Fibroblast of the conjunctiva (primary cell): ENCODE data around the gene ANAPC5.
"Not testable (repeated sequence)": the region's sequence is repeated elsewhere in the genome, so short reads cannot be mapped to it uniquely, and the experiment has no call there.

Experiments used
- DNase-seq: peaks from one replicate; pipeline ENCODE4 v3.0.0-alpha.2; 2010; ENCODE audit warnings: low read depth

Gene ANAPC5, protein sequence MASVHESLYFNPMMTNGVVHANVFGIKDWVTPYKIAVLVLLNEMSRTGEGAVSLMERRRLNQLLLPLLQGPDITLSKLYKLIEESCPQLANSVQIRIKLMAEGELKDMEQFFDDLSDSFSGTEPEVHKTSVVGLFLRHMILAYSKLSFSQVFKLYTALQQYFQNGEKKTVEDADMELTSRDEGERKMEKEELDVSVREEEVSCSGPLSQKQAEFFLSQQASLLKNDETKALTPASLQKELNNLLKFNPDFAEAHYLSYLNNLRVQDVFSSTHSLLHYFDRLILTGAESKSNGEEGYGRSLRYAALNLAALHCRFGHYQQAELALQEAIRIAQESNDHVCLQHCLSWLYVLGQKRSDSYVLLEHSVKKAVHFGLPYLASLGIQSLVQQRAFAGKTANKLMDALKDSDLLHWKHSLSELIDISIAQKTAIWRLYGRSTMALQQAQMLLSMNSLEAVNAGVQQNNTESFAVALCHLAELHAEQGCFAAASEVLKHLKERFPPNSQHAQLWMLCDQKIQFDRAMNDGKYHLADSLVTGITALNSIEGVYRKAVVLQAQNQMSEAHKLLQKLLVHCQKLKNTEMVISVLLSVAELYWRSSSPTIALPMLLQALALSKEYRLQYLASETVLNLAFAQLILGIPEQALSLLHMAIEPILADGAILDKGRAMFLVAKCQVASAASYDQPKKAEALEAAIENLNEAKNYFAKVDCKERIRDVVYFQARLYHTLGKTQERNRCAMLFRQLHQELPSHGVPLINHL

DNA sequence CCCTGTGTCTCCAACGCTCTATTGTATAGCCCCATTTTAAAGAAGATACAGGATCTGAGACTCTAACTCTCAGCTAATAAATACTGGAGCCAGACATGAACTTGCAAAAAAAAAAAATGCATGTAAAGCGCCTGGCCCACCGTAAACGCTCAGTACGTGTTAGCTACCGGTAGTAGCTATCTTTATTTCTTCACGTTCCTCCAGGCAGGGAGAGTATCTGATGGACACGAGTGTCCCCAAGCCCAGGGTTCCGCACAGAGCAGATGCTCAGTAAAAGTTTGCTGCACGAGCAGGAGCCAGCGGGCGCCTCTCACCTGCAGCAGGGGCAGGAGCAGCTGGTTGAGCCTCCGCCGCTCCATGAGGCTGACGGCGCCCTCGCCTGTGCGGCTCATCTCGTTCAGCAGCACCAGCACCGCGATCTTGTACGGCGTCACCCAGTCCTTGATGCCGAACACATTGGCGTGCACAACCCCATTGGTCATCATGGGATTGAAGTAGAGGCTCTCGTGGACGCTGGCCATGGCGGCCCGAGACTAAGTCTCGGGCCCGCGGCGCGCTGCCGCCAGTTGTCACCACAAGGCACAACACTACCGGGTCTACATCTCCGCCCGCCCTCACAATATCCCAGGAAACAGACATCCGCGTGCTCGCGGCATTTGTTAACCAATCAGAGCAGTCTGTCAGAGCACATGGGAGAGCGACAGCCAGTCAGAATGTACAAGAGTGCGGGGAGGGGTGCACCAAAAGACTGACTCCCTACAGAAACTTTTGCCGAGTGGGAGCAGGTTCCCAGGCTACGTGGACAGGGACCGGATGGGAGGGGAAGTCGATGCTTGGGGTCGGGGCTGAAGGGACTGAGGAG, at the start of gene ANAPC5:
Gene ANAPC5, minus strand, starts transcription at position 592 of the 862 bp plus-strand sequence. Its CDS starts 71 bp downstream, at position 521.
- peak; percentile 98 for DNase-seq

DNA sequence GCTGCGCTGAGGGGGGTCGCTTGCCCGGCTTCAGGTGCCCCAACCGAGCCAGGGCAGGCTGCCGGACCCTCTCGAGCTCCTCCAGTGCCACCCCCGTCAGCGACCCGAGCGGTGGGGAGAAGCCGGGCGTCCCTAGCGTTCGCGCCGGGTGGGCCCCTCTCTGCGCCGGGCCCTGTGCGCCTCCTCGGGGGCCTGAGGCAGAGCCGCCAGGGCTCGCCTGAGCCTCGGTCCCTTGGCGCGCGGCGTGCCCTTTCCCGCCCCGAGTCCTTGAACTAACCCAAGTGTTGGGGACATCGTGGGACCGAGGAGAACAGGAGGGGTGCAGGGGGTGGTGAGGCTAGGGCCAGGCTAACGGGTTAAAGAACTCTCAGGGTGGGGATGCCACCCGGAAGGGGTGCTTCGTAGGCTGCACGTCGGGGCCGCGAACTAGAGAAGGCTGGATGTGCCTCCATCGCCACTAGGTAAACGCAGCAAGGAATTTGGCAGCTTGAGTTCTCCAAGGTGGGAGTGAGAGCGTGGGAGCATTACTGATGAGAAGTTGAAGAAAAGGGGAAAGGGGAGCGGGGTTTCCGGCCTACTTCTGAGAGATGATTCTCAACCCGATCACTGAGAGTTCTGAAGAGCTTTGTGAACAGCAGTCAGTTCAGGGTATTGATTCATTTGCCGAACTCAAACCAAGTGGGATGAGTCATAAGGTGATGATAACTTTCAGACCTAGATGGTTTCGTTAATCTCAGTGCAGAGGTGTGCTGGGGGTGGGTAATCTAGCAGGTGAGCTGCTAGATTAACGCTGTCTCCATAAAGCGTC, 48.3 kb upstream of the ANAPC5 start:
- DNase-seq: no peak

DNA sequence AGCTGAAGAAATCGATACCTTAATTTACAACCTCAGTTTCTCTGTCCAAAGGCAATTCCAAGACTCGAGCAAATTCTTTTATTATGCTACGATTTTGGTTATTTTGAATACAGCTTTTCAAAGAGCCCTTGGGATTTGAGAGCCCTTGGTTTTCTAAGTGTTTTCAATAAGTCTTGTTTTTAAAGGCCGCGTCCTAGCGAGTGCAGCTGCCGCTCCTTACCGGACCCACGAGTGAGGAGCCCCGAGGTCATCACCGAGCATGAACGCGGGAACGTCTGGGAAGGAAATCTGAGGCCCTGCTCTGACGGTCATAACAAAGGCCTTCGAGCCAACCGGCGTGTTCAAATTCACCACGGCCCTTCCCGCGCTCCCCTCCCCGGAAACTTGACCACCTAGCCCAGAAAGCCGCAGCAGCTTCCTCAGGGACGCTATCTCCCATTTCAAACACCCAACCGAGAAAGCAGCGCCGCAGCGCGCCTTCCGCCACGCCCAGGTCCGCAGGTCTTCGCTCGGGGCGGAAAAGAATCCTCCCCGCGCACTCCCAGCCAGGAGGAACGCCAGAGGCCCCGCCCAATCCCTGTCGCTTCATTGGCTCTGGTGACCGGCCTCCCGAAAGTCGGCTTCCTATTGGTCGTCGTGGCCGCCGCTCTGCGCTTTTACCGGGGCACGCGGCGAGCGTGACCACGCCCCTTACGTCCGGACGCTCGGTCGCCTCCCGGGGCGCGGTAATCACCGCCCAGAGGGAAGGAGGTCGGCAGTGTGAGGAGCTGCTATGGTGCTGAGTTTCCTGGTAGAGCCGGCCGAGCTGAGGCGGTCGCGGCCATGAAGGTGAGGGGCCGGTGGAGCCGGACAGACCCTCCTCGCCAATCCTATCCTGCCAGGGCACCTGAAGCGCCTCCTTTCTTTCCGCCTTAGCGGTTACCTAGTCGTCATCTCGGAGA, 47.5 kb upstream of the ANAPC5 start, which contains the start of gene RNF34:
Gene RNF34, plus strand, starts transcription at position 728 of the 941 bp plus-strand sequence. Its CDS starts 95 bp downstream, at position 823.
- peak; percentile 96 for DNase-seq

DNA sequence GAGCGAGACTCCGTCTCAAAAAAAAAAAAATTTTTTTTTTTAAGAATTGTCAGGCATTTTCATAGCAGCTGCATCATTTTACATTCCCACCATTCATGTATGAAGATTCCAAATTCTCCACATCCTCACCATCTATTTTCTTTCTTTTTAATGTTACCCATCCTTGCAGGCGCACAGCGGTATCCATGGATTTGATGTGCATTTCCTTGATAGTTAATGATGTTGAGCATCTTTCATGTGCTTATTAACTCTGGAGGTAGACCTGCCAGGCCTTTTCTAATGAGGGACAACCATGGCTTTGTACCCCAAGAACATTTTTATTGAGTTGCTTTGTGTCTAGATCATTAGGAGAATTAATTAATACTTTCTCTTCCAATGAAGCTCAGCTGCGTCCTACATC, 46.1 kb upstream of the ANAPC5 start:
- no peak for DNase-seq

DNA sequence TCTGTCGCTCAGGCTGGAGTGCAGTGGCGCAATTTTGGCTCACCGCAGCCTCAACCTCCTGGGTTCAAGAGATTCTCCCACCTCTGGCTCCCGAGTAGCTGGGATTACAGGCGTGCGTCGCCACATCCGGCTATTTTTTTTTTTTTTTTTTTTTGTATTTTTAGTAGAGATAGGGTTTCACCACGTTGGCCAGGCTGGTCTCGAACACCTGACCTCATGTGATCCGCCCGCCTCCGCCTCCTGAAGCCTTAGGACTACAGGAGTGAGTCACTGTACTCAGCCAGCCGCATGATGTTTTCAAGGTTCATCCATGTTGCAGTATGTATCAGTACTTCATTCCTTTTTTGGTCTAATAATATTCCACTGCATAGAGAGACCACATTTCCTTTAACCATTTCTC, 45.3 kb upstream of the ANAPC5 start:
- no peak for DNase-seq

DNA sequence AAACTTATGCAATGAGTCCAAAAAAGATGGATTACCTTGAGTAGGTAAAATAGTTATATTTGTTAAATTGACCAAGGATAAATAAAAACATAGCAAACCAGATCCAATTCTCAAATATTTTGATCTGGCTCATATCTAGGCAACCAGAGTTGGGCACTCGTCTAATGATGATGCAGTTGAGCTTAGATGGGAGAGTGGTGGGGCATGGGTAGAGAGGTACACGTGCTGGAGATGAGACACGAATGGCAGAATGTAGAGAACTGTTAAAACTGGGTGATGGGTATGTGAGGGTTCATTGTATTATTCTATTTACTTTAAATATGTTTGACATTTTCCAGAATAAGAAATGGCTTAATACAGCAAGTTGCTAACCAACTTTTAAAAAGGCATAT, 40.1 kb upstream of the ANAPC5 start:
- no peak for DNase-seq

DNA sequence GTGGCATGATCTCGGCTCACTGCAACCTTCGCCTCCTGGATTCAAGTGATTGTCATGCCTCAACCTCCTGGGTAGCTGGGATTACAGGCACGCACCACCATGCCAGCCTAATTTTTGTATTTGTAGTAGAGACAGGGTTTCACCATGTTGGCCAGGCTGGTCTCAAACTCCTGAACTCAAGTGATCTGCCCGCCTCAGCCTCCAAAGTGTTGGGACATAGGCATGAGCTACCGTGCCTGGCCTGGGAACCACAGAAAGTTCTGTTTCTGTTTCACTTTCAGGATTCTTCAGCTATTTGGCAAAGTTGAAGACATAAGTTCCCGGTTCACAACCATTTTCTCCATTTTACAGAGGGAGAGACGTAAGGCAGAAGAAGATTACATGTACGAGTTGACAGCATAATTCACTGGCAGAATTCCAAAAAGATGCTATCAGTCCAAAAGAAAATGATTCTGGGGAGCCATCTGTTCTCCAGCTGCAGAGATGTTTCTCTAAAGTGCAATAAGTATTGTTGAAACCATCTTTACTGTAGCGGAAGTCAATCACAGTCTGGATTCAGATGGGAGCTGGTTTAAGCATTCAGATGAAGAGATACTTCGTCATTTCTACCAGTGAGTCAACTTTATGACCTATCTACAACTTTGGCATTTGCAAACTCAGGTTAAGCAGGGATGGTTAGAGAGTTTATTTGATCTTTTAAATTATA, 39.6 kb upstream of the ANAPC5 start:
- DNase-seq: peak; percentile 69

DNA sequence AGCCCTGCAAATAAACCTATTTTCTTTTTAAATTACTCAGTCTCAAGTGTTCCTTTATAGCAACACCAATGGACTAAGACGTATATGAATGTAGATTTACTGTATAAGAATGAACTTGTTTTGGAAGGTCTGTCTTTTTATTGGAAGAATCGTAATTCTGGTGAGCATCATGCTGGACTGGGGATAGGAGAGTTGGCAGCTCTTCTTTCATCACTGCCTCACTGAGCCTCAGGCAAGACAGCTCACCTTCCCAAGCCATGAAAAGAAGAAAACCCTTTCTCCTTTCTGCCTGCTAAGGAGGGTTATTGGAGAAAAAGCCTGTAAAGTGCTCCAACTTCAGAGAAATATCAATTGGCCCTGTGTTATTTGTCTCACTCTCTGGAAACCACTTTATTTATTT, 38.6 kb upstream of the ANAPC5 start:
- DNase-seq: no peak

DNA sequence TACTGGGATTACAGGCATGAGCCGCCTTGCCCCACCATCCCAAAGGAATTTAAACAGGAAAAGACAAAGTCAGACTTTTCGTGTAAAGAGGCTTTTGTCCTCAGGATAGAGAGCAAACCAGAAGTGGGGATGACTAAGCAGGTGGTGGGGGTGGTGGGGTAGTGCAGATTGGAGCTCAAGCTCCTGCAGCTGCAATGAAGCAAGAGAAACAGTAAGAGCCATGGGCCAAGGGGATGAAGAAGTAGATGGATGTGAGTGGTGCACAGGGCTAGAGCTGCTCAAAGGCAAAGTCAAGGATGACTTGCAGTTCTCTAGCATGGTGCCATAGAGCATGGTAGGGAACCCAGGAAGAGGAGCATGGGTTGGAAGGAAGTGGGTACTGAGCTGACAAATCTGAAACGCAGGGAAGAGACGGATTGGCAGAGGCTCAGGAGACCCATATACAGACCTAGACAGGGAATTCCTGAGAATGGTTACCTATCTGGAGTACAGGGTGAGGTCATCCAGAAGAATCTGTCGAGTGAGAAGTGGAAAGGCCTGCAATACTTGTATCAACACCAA, 36.3 kb upstream of the ANAPC5 start:
- no peak for DNase-seq

DNA sequence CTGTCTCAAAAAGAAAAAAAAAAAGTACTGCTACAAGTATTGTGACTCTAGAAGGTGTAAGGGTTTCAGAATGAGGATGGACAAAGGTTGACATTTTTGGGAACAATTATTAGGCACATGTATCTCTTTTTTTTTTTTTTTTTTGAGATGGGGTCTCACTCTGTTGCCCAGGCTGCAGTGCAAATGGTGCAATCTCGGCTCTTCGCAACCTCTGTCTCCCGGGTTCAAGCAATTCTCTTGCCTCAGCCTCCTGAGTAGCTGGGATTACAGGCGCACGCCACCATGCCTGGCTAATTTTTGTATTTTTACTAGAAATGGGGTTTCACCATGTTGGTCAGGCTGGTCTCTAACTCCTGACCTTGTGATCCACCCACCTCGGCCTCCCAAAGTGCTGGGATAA, 32.7 kb upstream of the ANAPC5 start:
- DNase-seq: not testable (repeated sequence)

DNA sequence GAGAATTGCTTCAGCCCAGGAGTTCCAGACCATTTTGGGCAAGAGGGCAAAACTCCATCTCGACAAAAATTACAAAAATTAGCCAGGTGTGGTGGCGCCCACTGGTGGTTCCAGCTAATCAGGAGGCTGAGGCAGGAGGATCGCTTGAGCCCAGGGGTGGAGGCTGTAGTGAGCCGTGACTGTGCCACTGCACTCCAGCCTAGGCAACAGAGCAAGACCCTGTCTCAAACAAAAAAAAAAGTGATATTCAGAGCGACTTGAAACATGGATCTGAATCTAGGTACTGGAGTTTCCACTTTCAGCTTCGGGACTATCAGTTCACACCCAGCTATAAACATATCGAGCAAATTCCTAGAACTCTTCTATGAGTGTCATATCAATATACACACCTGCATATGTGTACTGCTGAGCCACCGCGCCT, 31.4 kb upstream of the ANAPC5 start:
- DNase-seq: no peak

DNA sequence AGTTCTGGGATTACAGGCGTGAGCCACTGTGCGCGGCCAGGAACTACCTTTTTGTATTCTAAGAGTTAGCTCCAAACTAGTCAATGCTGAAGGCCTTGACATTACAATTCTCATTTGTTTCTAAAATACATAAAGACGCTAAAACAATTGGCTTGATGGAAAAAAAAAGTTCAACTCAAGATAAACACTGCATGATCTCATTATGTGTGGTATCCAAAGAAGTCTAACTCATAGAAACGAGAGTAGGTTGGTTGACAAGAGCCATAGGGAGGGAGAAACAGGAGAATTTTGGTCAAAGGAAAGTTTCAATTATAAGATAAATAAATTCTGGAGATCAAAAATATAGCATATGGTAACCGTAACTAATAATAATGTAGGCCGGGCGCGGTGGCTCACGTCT, 27.7 kb upstream of the ANAPC5 start:
- DNase-seq: no peak

DNA sequence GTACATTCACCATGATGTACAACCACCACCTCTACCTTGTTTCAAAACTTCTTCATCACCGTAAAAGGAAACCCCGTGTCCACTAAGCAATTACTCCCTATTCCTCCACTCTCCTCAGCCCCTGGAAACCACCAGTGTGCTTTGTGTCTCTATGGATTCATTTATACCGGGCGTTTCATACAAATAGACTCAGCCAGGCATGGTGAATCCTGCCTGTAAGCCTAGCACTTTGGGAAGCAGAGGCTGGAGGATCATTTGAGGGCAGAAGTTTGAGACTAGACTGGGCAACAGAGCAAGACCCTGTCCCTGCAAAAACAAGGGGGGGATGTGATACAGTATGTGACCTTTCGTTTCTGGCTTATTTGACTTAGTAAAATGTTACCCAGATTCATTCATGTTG, 26.5 kb upstream of the ANAPC5 start:
- DNase-seq: no peak

DNA sequence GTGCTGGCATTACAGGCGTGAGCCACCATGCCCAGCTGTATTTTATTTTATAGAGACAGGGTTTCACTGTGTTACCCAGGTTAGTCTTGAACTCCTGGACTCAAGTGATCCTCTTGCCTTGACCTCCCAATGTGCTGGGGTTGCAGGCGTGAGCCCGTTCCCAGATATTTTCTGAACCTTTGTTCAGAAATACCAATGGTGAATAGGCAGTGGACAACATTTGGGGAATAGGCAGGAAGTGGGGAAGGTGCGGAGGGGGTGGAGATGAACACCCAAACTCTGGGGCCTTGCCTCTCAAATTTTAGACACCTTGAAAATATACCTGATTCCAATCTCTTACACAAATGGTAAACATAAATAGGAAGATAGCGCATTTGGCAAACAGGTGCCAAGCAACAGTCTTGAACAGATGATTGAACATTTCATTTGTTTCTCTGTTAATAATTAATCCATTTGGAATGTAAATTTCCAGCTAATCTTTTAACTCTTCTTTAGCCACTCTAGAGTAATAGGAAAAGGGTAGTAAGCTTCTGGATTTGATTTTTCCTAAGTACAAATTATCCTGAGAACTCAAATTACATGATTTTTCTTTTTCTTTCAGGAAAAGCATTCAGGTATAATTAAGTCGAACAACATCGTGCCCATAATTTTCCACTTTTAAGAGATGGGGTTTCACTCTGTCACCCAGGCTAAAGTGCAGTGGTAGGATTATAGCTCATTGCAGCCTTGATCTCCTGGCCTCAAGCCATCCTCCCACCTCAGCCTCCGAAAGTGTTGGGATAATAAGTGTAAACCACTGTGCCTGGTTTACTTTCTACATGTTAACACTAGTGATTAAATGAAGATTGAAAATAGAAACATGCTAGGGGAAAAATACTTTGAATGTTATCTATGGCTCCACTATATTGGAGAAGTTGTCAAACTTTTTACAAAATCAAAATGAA, 24.8 kb upstream of the ANAPC5 start:
- no peak for DNase-seq

DNA sequence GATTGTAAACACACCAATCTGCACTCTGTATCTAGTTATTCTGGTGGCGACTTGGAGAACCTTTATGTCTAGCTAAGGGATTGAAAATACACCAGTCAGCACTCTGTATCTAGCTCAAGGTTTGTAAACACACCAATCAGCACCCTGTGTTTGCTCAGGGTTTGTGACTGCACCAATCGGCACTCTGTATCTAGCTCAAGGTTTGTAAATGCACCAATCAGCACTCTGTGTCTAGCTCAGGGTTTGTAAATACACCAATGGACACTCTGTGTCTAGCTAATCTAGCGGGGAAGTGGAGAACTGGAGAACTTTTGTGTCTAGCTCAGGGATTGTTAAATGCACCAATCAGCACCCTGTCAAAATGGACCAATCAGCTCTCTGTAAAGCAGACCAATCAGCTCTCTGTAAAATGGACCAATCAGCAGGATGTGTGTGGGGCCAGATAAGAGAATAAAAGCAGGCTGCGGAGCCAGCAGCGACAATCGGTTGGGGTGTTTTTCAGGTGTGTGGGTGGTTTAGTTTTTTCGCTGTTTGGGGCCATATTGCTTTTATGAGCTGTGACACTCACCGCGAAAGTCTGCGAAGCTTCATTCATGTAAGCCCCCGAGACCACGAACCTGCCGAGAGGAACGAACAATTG, 22.9 kb upstream of the ANAPC5 start:
- not testable (repeated sequence) for DNase-seq

DNA sequence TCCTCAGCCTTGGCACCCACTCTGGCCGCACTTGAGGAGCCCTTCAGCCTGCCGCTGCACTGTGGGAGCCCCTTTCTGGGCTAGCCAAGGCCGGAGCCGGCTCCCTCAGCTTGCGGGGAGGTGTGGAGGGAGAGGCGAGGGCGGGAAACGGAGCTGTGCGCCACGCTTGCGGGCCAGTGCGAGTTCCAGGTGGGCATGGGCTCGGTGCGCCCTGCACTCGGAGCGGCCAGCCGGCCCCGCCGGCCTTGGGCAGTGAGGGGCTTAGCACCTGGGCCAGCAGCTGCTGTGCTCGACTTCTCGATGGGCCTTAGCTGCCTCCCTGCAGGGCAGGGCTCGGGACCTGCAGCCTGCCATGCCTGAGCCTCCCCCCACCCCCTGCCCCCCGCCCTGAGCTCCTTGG, 22.1 kb upstream of the ANAPC5 start:
- not testable (repeated sequence) for DNase-seq

DNA sequence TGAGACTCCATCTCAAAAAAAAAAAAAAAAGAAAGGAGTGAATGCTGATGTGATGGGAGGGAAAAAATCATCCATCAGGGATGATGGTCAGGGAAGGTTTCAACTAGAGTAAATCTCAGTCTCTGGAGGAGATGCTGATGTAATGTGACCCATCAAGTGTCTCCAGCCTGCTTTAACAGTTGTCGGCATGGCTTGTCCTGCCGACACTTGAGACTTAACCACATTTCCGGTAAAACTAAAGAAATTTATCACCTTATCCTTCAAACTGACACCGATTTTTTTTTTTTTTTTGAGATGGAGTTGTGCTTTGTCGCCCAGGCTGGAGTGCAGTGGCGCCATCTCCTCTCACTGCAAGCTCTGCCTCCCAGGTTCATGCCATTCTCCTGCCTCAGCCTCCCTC, 21.5 kb upstream of the ANAPC5 start:
- DNase-seq: no peak

DNA sequence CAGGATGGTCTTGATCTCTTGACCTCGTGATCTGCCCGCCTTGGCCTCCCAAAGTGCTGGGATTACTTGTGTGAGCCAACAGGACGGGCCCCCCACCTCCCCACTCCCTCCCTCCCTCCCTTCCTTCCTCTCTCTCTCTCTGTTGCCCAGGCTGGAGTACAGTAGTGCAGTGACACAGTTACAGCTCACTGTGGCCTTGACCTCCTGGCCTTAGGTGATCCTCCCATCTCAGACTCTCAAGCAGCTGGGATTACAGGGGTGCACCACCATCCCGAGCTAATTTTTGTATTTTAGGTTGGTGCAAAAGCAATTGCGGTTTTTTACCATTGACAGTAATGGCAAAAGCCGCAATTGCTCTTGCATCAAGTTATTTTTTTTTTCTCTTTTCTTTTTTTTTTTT, 19.2 kb upstream of the ANAPC5 start:
- DNase-seq: no peak
